Lung (tissue), 12 donors: ENCODE measurements around the gene OLA1. TPM values are rescaled to one million over a fixed set of nuclear protein-coding genes. Genes with fewer than 3 reads are reported as not detected.

Source experiments
- ATAC-seq: fragments of 200-7000 bp; cut with Tn5 transposase; one replicate; pipeline ENCODE4 v1.9.1; 2020; ENCODE audit warnings: moderate number of reproducible peaks; ENCODE audit not compliant: insufficient read depth, low FRiP score
- DNase-seq, 3 donors: peaks; one replicate each; pipeline ENCODE4 v3.0.0-alpha.2; 2013 to 2017
- H3K27ac ChIP-seq, 2 donors: one replicate each; pipeline ENCODE4 v1.5.1; 2013; ENCODE audit warnings: mild to moderate bottlenecking in 2 of 2, moderate library complexity in 2 of 2, control low read depth in 1 of 2, inconsistent platforms in 1 of 2, low read depth in 1 of 2, low read length in 1 of 2
- H3K27me3 ChIP-seq, 3 donors: one replicate each; pipeline ENCODE4 v1.5.1; 2013; ENCODE audit warnings: low read length in 2 of 3; ENCODE audit not compliant: control insufficient read depth in 3 of 3, insufficient read depth in 3 of 3
- H3K36me3 ChIP-seq, 4 donors: one replicate each; pipeline ENCODE4 v1.5.1; 2013; ENCODE audit warnings: low read length in 4 of 4, mild to moderate bottlenecking in 1 of 4, moderate library complexity in 1 of 4; ENCODE audit not compliant: control insufficient read depth in 4 of 4, insufficient read depth in 4 of 4
- H3K4me1 ChIP-seq, 5 donors: one replicate each; pipeline ENCODE4 v1.5.1; 2013; ENCODE audit warnings: low read length in 5 of 5, mild to moderate bottlenecking in 2 of 5, moderate library complexity in 1 of 5; ENCODE audit not compliant: control insufficient read depth in 5 of 5, insufficient read depth in 5 of 5
- H3K4me3 ChIP-seq: one replicate; pipeline ENCODE4 v1.5.1; 2013; ENCODE audit warnings: mild to moderate bottlenecking, control low read depth, moderate library complexity
- H3K9ac ChIP-seq, 2 donors: one replicate each; pipeline ENCODE4 v1.5.1; 2013; ENCODE audit warnings: low read length in 2 of 2, control low read depth in 1 of 2; ENCODE audit not compliant: insufficient read depth in 1 of 2
- H3K9me3 ChIP-seq, 4 donors: one replicate each; pipeline ENCODE4 v1.5.1; 2013; ENCODE audit warnings: low read length in 3 of 4, mild to moderate bottlenecking in 1 of 4, moderate library complexity in 1 of 4; ENCODE audit not compliant: control insufficient read depth in 4 of 4, insufficient read depth in 3 of 4
- CTCF ChIP-seq: IDR thresholded peaks from 2 replicates; pipeline ENCODE4 v1.5.1; 2012; ENCODE audit warnings: mild to moderate bottlenecking; ENCODE audit errors: control extremely low read depth, extremely low read depth
- WGBS, 2 donors: extraction: QIAGEN DNeasy Blood & Tissue Kit; methylation state at CpG; one replicate each; pipeline ENCODE4 v1.1.7; 2013; 5-methylcytosine and 5-hydroxymethylcytosine counted together
- polyA plus RNA-seq, 2 donors: library from polyadenylated mRNA; stranded (reverse); fragments of 200-250 nt; gene quantifications; one replicate each; pipeline ENCODE4 v1.2.1, GENCODE V29; 2013
- total RNA-seq, 2 donors: library from RNA; depleted of rRNA in 1 of 2; stranded (reverse); fragments of >200 nt in 1 of 2; gene quantifications; one replicate each; pipeline ENCODE4 v1.2.1, GENCODE V29; 2014 to 2021
- donor health status: control.
- donor health status: control.
- donor health status: Bipolar disorder and iron deficiency.
- donor health status: healthy.
- donor health status: DM: yes; HTN: yes; CAD: no.

The OLA1 gene
- total and polyA plus RNA-seq, 4 donors, result 49.8 to 71.4 (median 53.4) TPM

- no peak for TF ChIP-seq CTCF
- H3K4me3 ChIP-seq, result no peak overlapping the region
- H3K27me3 ChIP-seq, result no peaks in the 10 kb centered on the region
- H3K36me3 ChIP-seq, result peaks cover 0 to 11% (median 0%) of the 10 kb centered on the region in 4 donors
- H3K9me3 ChIP-seq, result no peaks in the 10 kb centered on the region
- DNase-seq (no peak), ATAC-seq (no peak)
- H3K9ac ChIP-seq, result no peak overlapping the region
- H3K4me1 ChIP-seq, result peaks cover 0 to 4% (median 0%) of the 10 kb centered on the region in 5 donors
- no peak overlapping the region for H3K27ac ChIP-seq
- WGBS, 2 donors, result 61 to 85% methylated on average over 4 of the region's 4 CpGs
Measured at GRCh38 chr2:174219321-174219720, 29.0 kb downstream of the OLA1 start.

GRCh38 chr2:174218773-174219172 is 29.6 kb downstream of the OLA1 start:
- no peaks in the 10 kb centered on the region for H3K9me3 ChIP-seq
- 91 to 92% methylated on average over 7 of the region's 7 CpGs for WGBS, 2 donors
- no peak overlapping the region for H3K27ac ChIP-seq
- no peak overlapping the region for H3K9ac ChIP-seq
- TF ChIP-seq CTCF, result no peak
- H3K4me1 ChIP-seq, result peaks cover 0 to 4% (median 0%) of the 10 kb centered on the region in 5 donors
- ATAC-seq (no peak), DNase-seq (no peak)
- no peak overlapping the region for H3K4me3 ChIP-seq
- H3K36me3 ChIP-seq, result peaks cover 0 to 8% (median 0%) of the 10 kb centered on the region in 4 donors
- no peaks in the 10 kb centered on the region for H3K27me3 ChIP-seq

GRCh38 chr2:174217869-174218268 is 30.5 kb downstream of the OLA1 start:
- Histone ChIP-seq H3K4me1 (no peaks in the 10 kb centered on the region), H3K27me3 (no peaks in the 10 kb centered on the region), H3K36me3 (peaks cover 0 to 8% (median 0%) of the 10 kb centered on the region in 4 donors), H3K27ac (no peak overlapping the region), H3K9me3 (no peaks in the 10 kb centered on the region), H3K9ac (no peak overlapping the region), H3K4me3 (no peak overlapping the region)
- WGBS, 2 donors, result 94 to 100% methylated on average over 1 of the region's 1 CpG
- TF ChIP-seq CTCF, result no peak
- ATAC-seq (no peak), DNase-seq (no peak)

GRCh38 chr2:174211954-174212353 is 36.4 kb downstream of the OLA1 start:
- H3K9ac ChIP-seq, result no peak overlapping the region
- DNase-seq (no peak), ATAC-seq (no peak)
- H3K4me1 ChIP-seq, result no peaks in the 10 kb centered on the region
- no peaks in the 10 kb centered on the region for H3K36me3 ChIP-seq
- no peak overlapping the region for H3K27ac ChIP-seq
- no peak for TF ChIP-seq CTCF
- H3K9me3 ChIP-seq, result no peaks in the 10 kb centered on the region
- no peaks in the 10 kb centered on the region for H3K27me3 ChIP-seq
- H3K4me3 ChIP-seq, result no peak overlapping the region
